GM23338 (cell line): ENCODE data around the gene RCL1. TPM values are rescaled to one million over a fixed set of nuclear protein-coding genes. Genes with fewer than 3 reads are reported as not detected.

Experiments
- EZH2 ChIP-seq: fragments of 200-600 bp; sonication (generic); IDR thresholded peaks from one replicate; pipeline ENCODE4 v1.8.0; 2017; ENCODE audit warnings: antibody characterized with exemption, mild to moderate bottlenecking, low read depth; ENCODE audit not compliant: unreplicated experiment
- EZH2phosphoT487 ChIP-seq: fragments of 200-600 bp; sonication (generic); IDR thresholded peaks from one replicate; pipeline ENCODE4 v1.8.1; 2018; ENCODE audit warnings: antibody characterized with exemption; ENCODE audit not compliant: unreplicated experiment
- NANOG ChIP-seq: IDR thresholded peaks from 2 replicates; pipeline ENCODE4 v1.6.1; 2016; ENCODE audit warnings: antibody characterized with exemption, borderline replicate concordance
- STAT1 ChIP-seq: IDR thresholded peaks from one replicate; pipeline ENCODE4 v1.6.1; 2016; ENCODE audit warnings: antibody characterized with exemption; ENCODE audit not compliant: unreplicated experiment
- ZNF462 ChIP-seq: fragments of 250-450 bp; sonication (Bioruptor Pico); IDR thresholded peaks from 2 replicates; pipeline ENCODE4 v1.5.0; 2020; ENCODE audit warnings: mild to moderate bottlenecking, moderate library complexity
- polyA plus RNA-seq: library from polyadenylated mRNA; unstranded; fragments of >200 nt; fragmentation: Nextera tagmentation; extraction: Ambion mirVana; gene quantifications from 2 replicates; pipeline ENCODE4 v1.2.1, GENCODE V29; 2016
- total RNA-seq: library from RNA; depleted of rRNA; stranded (reverse); fragments of >200 nt; shearing (Covaris generic); gene quantifications from 2 replicates; pipeline ENCODE4 v1.2.3, GENCODE V29; 2014
- TF ChIP-seq, protein P1 (sequence below): IDR thresholded peaks from one replicate; pipeline ENCODE4 v1.6.1; 2018; ENCODE audit warnings: antibody characterized with exemption; ENCODE audit not compliant: unreplicated experiment
- TF ChIP-seq, protein P2 (sequence below), 2 experiments: fragments of 200-600 bp in 1 of 2; sonication (generic) in 1 of 2; conservative IDR thresholded peaks; 2 replicates each; pipeline versions ENCODE4 v1.5.1 to v1.6.1; 2016 to 2017; ENCODE audit warnings: antibody characterized with exemption in 2 of 2, low read depth in 2 of 2, mild to moderate bottlenecking in 2 of 2, moderate library complexity in 1 of 2

RCL1 gene
- total and polyA plus RNA-seq, 2 experiments from 2014 or later, result 19.3 to 41.2 TPM

- no peak for TF ChIP-seq ZNF462 (CRISPR knock-in tag)
- TF ChIP-seq, protein P1, sequence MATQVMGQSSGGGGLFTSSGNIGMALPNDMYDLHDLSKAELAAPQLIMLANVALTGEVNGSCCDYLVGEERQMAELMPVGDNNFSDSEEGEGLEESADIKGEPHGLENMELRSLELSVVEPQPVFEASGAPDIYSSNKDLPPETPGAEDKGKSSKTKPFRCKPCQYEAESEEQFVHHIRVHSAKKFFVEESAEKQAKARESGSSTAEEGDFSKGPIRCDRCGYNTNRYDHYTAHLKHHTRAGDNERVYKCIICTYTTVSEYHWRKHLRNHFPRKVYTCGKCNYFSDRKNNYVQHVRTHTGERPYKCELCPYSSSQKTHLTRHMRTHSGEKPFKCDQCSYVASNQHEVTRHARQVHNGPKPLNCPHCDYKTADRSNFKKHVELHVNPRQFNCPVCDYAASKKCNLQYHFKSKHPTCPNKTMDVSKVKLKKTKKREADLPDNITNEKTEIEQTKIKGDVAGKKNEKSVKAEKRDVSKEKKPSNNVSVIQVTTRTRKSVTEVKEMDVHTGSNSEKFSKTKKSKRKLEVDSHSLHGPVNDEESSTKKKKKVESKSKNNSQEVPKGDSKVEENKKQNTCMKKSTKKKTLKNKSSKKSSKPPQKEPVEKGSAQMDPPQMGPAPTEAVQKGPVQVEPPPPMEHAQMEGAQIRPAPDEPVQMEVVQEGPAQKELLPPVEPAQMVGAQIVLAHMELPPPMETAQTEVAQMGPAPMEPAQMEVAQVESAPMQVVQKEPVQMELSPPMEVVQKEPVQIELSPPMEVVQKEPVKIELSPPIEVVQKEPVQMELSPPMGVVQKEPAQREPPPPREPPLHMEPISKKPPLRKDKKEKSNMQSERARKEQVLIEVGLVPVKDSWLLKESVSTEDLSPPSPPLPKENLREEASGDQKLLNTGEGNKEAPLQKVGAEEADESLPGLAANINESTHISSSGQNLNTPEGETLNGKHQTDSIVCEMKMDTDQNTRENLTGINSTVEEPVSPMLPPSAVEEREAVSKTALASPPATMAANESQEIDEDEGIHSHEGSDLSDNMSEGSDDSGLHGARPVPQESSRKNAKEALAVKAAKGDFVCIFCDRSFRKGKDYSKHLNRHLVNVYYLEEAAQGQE, result no peak
- TF ChIP-seq NANOG, result no peak
- TF ChIP-seq EZH2phosphoT487, result no peak
- no peak for TF ChIP-seq EZH2
- no peak for TF ChIP-seq STAT1
- TF ChIP-seq, protein P2, sequence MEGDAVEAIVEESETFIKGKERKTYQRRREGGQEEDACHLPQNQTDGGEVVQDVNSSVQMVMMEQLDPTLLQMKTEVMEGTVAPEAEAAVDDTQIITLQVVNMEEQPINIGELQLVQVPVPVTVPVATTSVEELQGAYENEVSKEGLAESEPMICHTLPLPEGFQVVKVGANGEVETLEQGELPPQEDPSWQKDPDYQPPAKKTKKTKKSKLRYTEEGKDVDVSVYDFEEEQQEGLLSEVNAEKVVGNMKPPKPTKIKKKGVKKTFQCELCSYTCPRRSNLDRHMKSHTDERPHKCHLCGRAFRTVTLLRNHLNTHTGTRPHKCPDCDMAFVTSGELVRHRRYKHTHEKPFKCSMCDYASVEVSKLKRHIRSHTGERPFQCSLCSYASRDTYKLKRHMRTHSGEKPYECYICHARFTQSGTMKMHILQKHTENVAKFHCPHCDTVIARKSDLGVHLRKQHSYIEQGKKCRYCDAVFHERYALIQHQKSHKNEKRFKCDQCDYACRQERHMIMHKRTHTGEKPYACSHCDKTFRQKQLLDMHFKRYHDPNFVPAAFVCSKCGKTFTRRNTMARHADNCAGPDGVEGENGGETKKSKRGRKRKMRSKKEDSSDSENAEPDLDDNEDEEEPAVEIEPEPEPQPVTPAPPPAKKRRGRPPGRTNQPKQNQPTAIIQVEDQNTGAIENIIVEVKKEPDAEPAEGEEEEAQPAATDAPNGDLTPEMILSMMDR (conservative IDR thresholded peaks at IDR 0.05; ENCODE audit: low read depth in 2 of 2), result no peak
These were observed 33.8 kb downstream of the RCL1 start (continued) for GRCh38 chr9:4826417-4827166.
